HEK293 (cell line): ENCODE results near the gene GTPBP4.

Experiments
- BCL11B ChIP-seq: fragments of 450-650 bp; formaldehyde crosslinking; IDR thresholded peaks from 2 replicates; pipeline ENCODE4 v1.5.1; 2016; ENCODE audit warnings: low read depth, missing biosample characterization, missing genetic modification characterization
- RBAK ChIP-seq: fragments of 450-650 bp; formaldehyde crosslinking; IDR thresholded peaks from 2 replicates; pipeline ENCODE4 v1.5.1; 2016; ENCODE audit warnings: missing biosample characterization, missing genetic modification characterization
- REPIN1 ChIP-seq: fragments of 450-650 bp; formaldehyde crosslinking; IDR thresholded peaks from 2 replicates; pipeline ENCODE4 v1.5.1; 2017; ENCODE audit warnings: missing biosample characterization, missing genetic modification characterization, low read depth
- TF ChIP-seq, protein P1 (sequence below): fragments of 450-650 bp; formaldehyde crosslinking; IDR thresholded peaks from 2 replicates; pipeline ENCODE4 v1.5.1; 2016; ENCODE audit warnings: missing biosample characterization, missing genetic modification characterization
- TF ChIP-seq, protein P2 (sequence below): fragments of 450-650 bp; formaldehyde crosslinking; IDR thresholded peaks from 2 replicates; pipeline ENCODE4 v1.5.1; 2016; ENCODE audit warnings: missing biosample characterization, missing genetic modification characterization
- TF ChIP-seq, protein P3 (sequence below): fragments of 450-650 bp; formaldehyde crosslinking; IDR thresholded peaks from 2 replicates; pipeline ENCODE4 v1.5.1; 2016; ENCODE audit warnings: missing biosample characterization, missing genetic modification characterization
- TF ChIP-seq, protein P4 (sequence below): fragments of 450-650 bp; formaldehyde crosslinking; IDR thresholded peaks from 2 replicates; pipeline ENCODE4 v1.5.1; 2016; ENCODE audit warnings: missing biosample characterization, missing genetic modification characterization, borderline replicate concordance
- TF ChIP-seq, protein P5 (sequence below): fragments of 450-650 bp; formaldehyde crosslinking; IDR thresholded peaks from 2 replicates; pipeline ENCODE4 v1.5.1; 2016; ENCODE audit warnings: missing biosample characterization, missing genetic modification characterization, low read depth

DNA sequence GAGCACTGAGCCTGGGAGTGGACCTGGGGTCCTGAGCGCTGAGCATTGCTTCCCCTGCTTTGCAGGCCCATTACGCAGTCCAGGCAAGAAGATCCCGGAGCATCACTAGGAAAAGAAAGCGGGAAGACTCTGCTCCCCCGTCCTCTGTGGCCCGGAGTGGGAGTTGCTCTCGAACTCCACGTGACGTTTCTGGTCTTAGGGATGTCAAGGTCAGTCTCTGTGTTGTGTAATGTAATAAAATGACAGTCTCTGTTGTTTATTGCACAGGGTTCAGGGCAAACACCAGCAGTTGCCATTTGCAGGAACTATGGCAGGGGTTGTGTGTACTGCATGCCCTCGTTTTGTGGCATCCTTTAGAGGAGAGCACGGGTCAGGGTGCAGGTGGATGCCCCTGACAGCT lies 27.5 kb downstream of the GTPBP4 start:
- TF ChIP-seq, protein P1, sequence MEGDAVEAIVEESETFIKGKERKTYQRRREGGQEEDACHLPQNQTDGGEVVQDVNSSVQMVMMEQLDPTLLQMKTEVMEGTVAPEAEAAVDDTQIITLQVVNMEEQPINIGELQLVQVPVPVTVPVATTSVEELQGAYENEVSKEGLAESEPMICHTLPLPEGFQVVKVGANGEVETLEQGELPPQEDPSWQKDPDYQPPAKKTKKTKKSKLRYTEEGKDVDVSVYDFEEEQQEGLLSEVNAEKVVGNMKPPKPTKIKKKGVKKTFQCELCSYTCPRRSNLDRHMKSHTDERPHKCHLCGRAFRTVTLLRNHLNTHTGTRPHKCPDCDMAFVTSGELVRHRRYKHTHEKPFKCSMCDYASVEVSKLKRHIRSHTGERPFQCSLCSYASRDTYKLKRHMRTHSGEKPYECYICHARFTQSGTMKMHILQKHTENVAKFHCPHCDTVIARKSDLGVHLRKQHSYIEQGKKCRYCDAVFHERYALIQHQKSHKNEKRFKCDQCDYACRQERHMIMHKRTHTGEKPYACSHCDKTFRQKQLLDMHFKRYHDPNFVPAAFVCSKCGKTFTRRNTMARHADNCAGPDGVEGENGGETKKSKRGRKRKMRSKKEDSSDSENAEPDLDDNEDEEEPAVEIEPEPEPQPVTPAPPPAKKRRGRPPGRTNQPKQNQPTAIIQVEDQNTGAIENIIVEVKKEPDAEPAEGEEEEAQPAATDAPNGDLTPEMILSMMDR (tag by site-specific recombination), result no peak
- TF ChIP-seq BCL11B (tag by site-specific recombination) (no peak), REPIN1 (tag by site-specific recombination) (no peak), RBAK (no peak)
- TF ChIP-seq, protein P2, sequence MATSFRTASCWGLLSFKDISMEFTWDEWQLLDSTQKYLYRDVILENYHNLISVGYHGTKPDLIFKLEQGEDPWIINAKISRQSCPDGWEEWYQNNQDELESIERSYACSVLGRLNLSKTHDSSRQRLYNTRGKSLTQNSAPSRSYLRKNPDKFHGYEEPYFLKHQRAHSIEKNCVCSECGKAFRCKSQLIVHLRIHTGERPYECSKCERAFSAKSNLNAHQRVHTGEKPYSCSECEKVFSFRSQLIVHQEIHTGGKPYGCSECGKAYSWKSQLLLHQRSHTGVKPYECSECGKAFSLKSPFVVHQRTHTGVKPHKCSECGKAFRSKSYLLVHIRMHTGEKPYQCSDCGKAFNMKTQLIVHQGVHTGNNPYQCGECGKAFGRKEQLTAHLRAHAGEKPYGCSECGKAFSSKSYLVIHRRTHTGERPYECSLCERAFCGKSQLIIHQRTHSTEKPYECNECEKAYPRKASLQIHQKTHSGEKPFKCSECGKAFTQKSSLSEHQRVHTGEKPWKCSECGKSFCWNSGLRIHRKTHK, result no peak
- TF ChIP-seq, protein P3, sequence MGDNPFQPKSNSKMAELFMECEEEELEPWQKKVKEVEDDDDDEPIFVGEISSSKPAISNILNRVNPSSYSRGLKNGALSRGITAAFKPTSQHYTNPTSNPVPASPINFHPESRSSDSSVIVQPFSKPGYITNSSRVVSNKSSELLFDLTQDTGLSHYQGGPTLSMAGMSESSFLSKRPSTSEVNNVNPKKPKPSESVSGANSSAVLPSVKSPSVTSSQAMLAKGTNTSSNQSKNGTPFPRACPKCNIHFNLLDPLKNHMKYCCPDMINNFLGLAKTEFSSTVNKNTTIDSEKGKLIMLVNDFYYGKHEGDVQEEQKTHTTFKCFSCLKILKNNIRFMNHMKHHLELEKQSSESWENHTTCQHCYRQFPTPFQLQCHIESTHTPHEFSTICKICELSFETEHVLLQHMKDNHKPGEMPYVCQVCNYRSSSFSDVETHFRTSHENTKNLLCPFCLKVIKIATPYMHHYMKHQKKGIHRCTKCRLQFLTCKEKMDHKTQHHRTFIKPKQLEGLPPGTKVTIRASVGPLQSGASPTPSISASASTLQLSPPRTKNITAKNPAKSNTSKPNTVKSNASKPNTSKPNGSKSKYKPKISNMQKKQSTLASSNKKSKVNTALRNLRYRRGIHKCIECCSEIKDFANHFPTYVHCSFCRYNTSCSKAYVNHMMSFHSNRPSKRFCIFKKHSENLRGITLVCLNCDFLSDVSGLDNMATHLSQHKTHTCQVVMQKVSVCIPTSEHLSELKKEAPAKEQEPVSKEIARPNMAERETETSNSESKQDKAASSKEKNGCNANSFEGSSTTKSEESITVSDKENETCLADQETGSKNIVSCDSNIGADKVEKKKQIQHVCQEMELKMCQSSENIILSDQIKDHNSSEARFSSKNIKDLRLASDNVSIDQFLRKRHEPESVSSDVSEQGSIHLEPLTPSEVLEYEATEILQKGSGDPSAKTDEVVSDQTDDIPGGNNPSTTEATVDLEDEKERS (tag by site-specific recombination), result no peak
- TF ChIP-seq, protein P4, sequence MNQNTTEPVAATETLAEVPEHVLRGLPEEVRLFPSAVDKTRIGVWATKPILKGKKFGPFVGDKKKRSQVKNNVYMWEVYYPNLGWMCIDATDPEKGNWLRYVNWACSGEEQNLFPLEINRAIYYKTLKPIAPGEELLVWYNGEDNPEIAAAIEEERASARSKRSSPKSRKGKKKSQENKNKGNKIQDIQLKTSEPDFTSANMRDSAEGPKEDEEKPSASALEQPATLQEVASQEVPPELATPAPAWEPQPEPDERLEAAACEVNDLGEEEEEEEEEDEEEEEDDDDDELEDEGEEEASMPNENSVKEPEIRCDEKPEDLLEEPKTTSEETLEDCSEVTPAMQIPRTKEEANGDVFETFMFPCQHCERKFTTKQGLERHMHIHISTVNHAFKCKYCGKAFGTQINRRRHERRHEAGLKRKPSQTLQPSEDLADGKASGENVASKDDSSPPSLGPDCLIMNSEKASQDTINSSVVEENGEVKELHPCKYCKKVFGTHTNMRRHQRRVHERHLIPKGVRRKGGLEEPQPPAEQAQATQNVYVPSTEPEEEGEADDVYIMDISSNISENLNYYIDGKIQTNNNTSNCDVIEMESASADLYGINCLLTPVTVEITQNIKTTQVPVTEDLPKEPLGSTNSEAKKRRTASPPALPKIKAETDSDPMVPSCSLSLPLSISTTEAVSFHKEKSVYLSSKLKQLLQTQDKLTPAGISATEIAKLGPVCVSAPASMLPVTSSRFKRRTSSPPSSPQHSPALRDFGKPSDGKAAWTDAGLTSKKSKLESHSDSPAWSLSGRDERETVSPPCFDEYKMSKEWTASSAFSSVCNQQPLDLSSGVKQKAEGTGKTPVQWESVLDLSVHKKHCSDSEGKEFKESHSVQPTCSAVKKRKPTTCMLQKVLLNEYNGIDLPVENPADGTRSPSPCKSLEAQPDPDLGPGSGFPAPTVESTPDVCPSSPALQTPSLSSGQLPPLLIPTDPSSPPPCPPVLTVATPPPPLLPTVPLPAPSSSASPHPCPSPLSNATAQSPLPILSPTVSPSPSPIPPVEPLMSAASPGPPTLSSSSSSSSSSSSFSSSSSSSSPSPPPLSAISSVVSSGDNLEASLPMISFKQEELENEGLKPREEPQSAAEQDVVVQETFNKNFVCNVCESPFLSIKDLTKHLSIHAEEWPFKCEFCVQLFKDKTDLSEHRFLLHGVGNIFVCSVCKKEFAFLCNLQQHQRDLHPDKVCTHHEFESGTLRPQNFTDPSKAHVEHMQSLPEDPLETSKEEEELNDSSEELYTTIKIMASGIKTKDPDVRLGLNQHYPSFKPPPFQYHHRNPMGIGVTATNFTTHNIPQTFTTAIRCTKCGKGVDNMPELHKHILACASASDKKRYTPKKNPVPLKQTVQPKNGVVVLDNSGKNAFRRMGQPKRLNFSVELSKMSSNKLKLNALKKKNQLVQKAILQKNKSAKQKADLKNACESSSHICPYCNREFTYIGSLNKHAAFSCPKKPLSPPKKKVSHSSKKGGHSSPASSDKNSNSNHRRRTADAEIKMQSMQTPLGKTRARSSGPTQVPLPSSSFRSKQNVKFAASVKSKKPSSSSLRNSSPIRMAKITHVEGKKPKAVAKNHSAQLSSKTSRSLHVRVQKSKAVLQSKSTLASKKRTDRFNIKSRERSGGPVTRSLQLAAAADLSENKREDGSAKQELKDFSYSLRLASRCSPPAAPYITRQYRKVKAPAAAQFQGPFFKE, result no peak
- TF ChIP-seq, protein P5, sequence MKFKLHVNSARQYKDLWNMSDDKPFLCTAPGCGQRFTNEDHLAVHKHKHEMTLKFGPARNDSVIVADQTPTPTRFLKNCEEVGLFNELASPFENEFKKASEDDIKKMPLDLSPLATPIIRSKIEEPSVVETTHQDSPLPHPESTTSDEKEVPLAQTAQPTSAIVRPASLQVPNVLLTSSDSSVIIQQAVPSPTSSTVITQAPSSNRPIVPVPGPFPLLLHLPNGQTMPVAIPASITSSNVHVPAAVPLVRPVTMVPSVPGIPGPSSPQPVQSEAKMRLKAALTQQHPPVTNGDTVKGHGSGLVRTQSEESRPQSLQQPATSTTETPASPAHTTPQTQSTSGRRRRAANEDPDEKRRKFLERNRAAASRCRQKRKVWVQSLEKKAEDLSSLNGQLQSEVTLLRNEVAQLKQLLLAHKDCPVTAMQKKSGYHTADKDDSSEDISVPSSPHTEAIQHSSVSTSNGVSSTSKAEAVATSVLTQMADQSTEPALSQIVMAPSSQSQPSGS (tag by site-specific recombination), result no peak
